ENCODE results near the gene CAP2. TPM values are rescaled to one million over a fixed set of nuclear protein-coding genes. Genes with fewer than 3 reads are reported as not detected.
A peak's percentile ranks its signal among the peaks of the same experiment; 100 is the strongest.
"Not testable (repeated sequence)": the region's sequence is repeated elsewhere in the genome, so short reads cannot be mapped to it uniquely, and the experiment has no call there.

CAP2 gene
- total and polyA plus RNA-seq, 8 donors = 0.61 to 78.8 (median 4.2) TPM

DNA sequence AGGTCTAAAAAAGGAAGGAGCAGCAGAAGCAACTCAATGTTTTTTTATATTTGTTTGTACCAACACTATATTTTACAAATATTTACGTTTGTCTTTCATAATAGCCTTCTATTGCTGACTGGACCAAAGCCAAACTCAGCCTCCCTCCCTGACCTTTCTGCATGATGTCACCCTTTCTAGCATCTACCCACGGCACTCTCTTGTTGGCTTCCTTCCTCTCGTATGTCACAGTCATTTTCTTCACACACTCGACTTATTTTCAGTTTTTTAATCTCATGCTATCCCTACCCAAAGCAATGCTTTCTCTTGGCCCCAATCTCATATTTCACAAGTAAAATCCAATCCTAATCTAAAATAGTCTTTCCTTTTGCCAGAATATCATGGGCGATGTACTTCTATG, 190.4 kb downstream of the CAP2 start:
- H3K27me3 ChIP-seq = peaks cover 0 to 8% (median 0%) of the 10 kb centered on the region in 3 donors
- DNase-seq = peak in 1 of 2 donors; percentile 39
- no peak for TF ChIP-seq EP300 (IDR thresholded peaks at IDR 0.05)
- TF ChIP-seq POLR2A (IDR thresholded peaks at IDR 0.05) = no peak
- TF ChIP-seq, protein P1, sequence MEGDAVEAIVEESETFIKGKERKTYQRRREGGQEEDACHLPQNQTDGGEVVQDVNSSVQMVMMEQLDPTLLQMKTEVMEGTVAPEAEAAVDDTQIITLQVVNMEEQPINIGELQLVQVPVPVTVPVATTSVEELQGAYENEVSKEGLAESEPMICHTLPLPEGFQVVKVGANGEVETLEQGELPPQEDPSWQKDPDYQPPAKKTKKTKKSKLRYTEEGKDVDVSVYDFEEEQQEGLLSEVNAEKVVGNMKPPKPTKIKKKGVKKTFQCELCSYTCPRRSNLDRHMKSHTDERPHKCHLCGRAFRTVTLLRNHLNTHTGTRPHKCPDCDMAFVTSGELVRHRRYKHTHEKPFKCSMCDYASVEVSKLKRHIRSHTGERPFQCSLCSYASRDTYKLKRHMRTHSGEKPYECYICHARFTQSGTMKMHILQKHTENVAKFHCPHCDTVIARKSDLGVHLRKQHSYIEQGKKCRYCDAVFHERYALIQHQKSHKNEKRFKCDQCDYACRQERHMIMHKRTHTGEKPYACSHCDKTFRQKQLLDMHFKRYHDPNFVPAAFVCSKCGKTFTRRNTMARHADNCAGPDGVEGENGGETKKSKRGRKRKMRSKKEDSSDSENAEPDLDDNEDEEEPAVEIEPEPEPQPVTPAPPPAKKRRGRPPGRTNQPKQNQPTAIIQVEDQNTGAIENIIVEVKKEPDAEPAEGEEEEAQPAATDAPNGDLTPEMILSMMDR (IDR thresholded peaks at IDR 0.05) = no peak
- no peak for TF ChIP-seq POLR2AphosphoS5 (IDR thresholded peaks at IDR 0.05)
- WGBS, 5 donors = 13 to 31% (median 19%) methylated on average over 5 of the region's 5 CpGs
- H3K36me3 ChIP-seq = no peaks in the 10 kb centered on the region
- intact Hi-C loops (cut with DNase I; ENCODE audit: low total_unique reads) = loop anchor here (10.0 kb wide), 1 partner anchor 221 kb away; no protein-coding TSS in a partner anchor
- peak overlapping the region in 4 of 5 donors; percentile 42 to 79 (median 56) for H3K27ac ChIP-seq
- peaks cover 0 to 29% (median 17%) of the 10 kb centered on the region in 4 donors for H3K4me1 ChIP-seq
- no peak overlapping the region for H3K4me3 ChIP-seq
- H3K9me3 ChIP-seq = no peaks in the 10 kb centered on the region

DNA sequence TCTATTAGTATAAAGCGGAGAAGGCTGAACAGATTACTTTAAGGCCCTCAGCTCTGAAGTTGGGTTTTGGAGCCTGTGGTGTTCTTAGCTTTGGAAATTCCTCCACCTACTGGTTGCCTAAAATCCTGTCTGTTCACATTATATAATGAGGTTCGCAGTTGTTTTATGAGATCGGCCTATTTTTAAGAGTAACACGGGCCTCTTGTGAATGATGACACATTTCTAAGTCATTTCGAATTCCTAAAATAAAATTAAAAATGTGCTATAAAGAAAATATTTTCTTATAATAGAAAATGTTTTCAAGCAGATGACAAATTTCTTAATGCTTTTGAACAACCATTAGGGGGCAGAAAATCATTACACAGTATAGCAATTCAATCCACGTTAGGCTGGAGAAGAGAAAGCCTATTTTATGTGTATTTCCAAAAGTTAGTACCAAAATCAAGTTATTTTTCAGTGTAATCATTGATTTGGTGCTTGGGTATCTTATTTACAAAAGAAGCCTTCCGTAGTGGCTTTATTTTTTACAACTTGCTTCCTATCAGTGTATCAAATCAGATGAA, 190.9 kb downstream of the CAP2 start:
- intact Hi-C loops (cut with DNase I; ENCODE audit: low total_unique reads) = loop anchor here (10.0 kb wide), 1 partner anchor 220 kb away; no protein-coding TSS in a partner anchor
- H3K27ac ChIP-seq = peak overlapping the region in 4 of 5 donors; percentile 42 to 79 (median 56)
- DNase-seq = peak in 1 of 2 donors; percentile 87
- no peak overlapping the region for H3K4me3 ChIP-seq
- peaks cover 0 to 29% (median 17%) of the 10 kb centered on the region in 4 donors for H3K4me1 ChIP-seq
- no peak for TF ChIP-seq POLR2A (IDR thresholded peaks at IDR 0.05)
- TF ChIP-seq POLR2AphosphoS5 (IDR thresholded peaks at IDR 0.05) = no peak
- TF ChIP-seq, protein P1 (IDR thresholded peaks at IDR 0.05) = peak in 5 of 7 experiments; percentile 65 to 87 (median 78)
- TF ChIP-seq EP300 (IDR thresholded peaks at IDR 0.05) = no peak
- H3K9me3 ChIP-seq = no peaks in the 10 kb centered on the region
- H3K36me3 ChIP-seq = no peaks in the 10 kb centered on the region
- WGBS, 5 donors = 2 to 7% (median 4%) methylated on average over 7 of the region's 7 CpGs
- peaks cover 0 to 8% (median 0%) of the 10 kb centered on the region in 3 donors for H3K27me3 ChIP-seq

DNA sequence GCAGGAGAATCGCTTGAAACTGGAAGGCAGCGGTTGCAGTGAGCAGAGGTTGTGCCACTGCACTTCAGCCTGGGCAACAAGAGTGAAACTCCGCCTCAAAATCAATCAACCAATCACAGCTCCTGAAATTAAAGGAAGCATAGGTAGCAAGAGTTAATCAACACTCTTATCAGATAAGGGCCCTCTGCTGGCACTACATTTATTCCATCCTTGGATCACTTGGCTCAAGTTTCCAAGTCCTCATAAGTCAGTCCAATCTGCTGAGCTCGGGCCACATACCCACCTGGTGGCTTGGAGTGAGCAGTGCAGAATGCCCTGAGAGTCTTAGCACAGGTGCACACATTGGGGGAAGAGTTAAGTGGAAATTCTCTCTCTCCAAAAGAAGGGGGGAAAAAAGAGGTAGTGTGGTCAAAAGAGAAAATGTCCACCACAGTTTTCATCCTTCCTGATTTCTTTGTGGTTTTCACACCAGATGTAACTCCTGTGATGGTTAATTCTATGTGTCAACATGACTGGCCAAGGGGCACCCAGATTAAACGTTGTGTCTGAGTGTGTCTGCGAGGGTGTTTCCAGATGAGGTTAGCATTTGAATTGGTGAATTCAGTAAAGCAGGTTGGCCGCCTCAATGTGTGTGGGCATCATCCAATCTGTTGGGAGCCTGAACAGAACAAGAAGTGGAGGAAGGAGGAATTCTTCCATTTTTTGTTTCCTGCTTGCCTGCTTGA, 192.5 kb downstream of the CAP2 start:
- Histone ChIP-seq H3K36me3 (no peaks in the 10 kb centered on the region), H3K9me3 (no peaks in the 10 kb centered on the region), H3K4me3 (no peak overlapping the region), H3K4me1 (peaks cover 0 to 21% (median 13%) of the 10 kb centered on the region in 4 donors), H3K27ac (no peak overlapping the region), H3K27me3 (peaks cover 0 to under 1% (median 0%) of the 10 kb centered on the region in 3 donors)
- TF ChIP-seq, protein P1 (IDR thresholded peaks at IDR 0.05) = peak in 2 of 7 experiments; percentile 6 to 12
- TF ChIP-seq POLR2A (IDR thresholded peaks at IDR 0.05) = no peak
- intact Hi-C loops (cut with DNase I; ENCODE audit: low total_unique reads) = loop anchor here (5.0 to 10.0 kb wide), 2 partner anchors 219 to 429 kb away; no protein-coding TSS in a partner anchor
- DNase-seq = peak in 1 of 2 donors; percentile 16
- WGBS, 5 donors = 56 to 69% (median 65%) methylated on average over 7 of the region's 7 CpGs

DNA sequence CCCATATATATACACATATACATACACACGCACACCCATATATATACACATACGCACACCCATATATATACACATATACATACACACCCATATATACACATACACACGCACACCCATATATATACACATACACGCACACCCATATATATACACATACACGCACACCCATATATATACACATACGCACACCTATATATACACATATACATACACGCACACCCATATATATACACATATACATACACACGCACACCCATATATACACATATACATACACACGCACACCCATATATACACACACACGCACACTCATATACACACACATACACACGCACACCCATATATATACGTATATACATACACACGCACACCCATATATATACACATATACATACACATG, 193.2 kb downstream of the CAP2 start:
- 85 to 96% (median 95%) methylated on average over 13 of the region's 13 CpGs for WGBS, 5 donors
- H3K36me3 ChIP-seq, H3K9me3 ChIP-seq, H3K27me3 ChIP-seq, H3K27ac ChIP-seq, H3K4me3 ChIP-seq, DNase-seq: not testable (repeated sequence)
- peaks cover 0 to 19% (median 12%) of the 10 kb centered on the region in 4 donors for H3K4me1 ChIP-seq
- intact Hi-C loops (cut with DNase I; ENCODE audit: low total_unique reads) = loop anchor here (5.0 to 10.0 kb wide), 2 partner anchors 218 to 429 kb away; no protein-coding TSS in a partner anchor
